Suppressor macrophage treated with lipopolysaccharide for 1 hour (primary cell): Measurements from ENCODE around the gene ZNF202.
"Not testable (repeated sequence)": the region's sequence is repeated elsewhere in the genome, so short reads cannot be mapped to it uniquely, and the experiment has no call there.

Source experiments
- DNase-seq, 3 donors: peaks; one replicate each; pipeline ENCODE4 v3.0.0-alpha.2; 2020 to 2022

ZNF202 gene

GRCh38 chr11:123738374-123738773 is 3.1 kb downstream of the ZNF202 start:
- no peak for DNase-seq

- DNase-seq, result no peak
Observed at GRCh38 chr11:123736769-123737168, 4.7 kb downstream of the ZNF202 start.

- no peak for DNase-seq
Observed at GRCh38 chr11:123729602-123730001, 11.9 kb downstream of the ZNF202 start.

- no peak for DNase-seq
Observed at GRCh38 chr11:123725995-123726655, 15.3 kb downstream of the ZNF202 start.

- peak; percentile 15 to 56 (median 29) for DNase-seq
Observed at GRCh38 chr11:123719452-123719851, 22.0 kb downstream of the ZNF202 start.

DNA sequence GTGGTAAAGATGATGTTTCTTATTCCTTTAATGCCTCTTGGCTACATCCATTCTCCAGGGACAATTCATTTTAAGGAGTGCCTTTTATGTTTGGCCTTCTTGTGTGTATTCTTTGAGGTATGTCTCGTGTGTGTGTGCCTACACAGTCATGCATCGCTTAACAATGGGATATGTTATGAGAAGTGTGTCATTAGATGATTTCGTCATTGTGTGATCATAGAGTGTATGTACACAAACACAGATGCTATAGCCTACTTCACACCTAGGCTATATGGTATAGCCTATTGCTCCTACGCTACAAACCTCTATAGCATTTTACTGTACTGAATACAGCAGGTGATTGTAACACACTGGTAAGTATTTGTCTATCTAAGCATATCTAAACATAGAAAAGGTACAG is 23.0 kb downstream of the ZNF202 start:
- no peak for DNase-seq

GRCh38 chr11:123718063-123718462 is 23.4 kb downstream of the ZNF202 start:
- no peak for DNase-seq

- not testable (repeated sequence) for DNase-seq
Observed at GRCh38 chr11:123712627-123713026, 28.8 kb downstream of the ZNF202 start.

- DNase-seq, result peak; percentile 61 to 71 (median 66)
Observed at GRCh38 chr11:123707606-123708205, 33.8 kb downstream of the ZNF202 start.

- DNase-seq, result no peak
Observed at GRCh38 chr11:123707206-123707605, 34.3 kb downstream of the ZNF202 start.

DNA sequence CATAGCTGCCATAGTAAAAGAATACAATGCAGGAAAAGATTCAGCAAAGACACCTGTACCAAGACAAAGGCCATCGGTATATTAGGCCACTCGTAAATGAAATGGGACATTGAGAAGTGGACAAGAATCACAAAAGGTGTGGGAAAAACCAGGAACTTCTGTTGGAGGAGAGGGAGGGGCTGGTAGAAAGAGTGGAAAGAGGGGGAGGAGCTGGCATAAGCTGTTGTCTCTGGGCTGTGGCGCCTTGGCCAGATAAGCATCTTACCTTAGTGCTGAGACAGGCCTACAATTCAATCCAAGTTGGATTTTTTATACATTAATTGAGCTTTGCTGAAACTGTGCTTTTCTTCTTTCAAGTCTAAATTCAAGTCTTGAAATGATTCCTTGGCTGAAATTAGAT is 37.1 kb downstream of the ZNF202 start:
- no peak for DNase-seq

DNA sequence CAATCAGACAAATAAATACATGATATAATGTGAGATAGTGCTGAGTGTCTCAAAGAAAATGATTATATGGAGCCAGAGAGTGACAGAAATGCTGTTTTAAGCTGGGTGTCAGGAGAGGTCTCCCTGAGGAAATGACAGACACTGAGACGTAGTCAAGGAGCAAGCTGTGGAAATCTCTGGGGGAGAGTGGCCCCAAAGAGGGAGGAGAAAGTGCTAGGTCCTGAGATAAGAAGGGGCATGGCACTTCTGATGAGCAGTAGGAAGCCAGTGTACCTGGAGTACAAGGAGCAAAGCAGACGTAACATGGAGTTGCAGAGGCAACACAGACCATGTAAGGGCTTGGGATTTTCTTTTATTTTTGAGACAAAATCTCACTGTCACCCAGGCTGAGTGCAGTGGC is 38.8 kb downstream of the ZNF202 start:
- DNase-seq, result no peak

GRCh38 chr11:123702139-123702538 is 39.3 kb downstream of the ZNF202 start:
- DNase-seq, result no peak

GRCh38 chr11:123700772-123701171 is 40.7 kb downstream of the ZNF202 start:
- DNase-seq, result peak in 1 of 3 donors; percentile 2

DNA sequence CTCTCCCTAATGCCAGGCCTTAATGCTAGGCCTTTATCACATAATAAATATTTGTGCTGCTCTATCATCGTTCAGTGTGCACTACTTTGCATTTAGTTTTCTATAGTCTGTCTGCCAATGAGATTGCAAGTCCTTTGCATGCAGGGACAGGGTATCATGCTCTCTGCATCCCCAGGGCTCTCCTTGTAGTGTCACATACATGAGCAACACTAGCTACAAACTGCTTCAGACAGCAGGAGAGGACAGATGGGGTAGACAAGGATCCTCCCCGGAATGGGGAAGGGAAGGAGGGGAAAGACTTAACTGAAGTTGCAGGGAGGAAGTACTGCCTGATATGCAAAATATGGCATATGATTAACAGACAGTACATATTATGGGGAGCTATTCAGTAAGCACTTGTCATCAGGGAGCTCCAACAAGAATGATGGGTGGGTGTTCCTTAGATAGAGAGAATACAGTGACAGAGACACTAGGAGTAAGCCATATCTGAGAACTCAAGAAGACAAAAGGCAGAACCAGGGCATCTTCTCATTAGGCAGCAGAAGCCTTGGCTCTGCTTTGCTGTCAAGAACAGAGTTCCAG is 42.8 kb downstream of the ZNF202 start:
- DNase-seq, result peak in 2 of 3 donors; percentile 26 to 33

DNA sequence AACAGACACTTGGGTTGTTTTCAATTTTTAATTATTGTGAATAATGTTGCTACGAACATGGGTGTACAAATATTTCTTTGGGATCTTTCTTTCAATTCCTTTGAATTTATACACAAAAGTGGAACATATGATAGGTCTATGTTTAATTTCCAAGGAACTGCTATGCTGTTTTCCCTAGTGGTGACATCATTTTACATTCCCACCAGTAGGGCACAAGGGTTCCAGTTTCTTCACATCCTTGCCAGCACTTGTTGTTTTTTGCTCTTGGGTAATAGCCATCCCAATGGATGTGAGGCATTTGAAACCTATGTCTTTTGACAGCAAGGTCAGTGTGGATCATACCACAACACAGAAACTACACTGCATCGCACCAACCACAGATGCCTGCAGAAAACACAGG is 45.3 kb downstream of the ZNF202 start:
- DNase-seq, result no peak

GRCh38 chr11:123695231-123695630 is 46.2 kb downstream of the ZNF202 start:
- no peak for DNase-seq

DNA sequence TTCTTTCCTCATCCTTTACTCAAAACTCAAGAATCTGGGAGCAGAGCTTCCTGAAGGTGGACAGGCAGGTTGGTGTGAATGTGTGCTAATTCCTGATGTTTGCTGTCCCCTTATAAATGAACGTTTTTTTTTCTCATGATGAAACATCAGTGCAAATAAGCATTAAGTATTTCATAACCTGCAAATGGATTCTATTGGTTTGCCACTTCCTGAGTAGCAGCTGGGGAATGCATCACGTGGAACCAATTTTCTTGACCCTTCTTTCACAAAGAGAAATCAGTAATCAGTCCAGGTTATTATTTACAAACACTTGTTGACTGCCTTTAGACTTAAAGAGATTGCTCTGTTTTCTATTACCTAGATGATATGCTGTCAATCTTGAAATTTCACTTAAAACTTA is 46.9 kb downstream of the ZNF202 start:
- no peak for DNase-seq

- DNase-seq, result no peak
Observed at GRCh38 chr11:123692961-123693360, 48.5 kb downstream of the ZNF202 start.

- DNase-seq, result peak in 2 of 3 donors; percentile 10 to 12
Observed at GRCh38 chr11:123690485-123690884, 51.0 kb downstream of the ZNF202 start.

GRCh38 chr11:123684601-123685000 is 56.9 kb downstream of the ZNF202 start:
- no peak for DNase-seq

DNA sequence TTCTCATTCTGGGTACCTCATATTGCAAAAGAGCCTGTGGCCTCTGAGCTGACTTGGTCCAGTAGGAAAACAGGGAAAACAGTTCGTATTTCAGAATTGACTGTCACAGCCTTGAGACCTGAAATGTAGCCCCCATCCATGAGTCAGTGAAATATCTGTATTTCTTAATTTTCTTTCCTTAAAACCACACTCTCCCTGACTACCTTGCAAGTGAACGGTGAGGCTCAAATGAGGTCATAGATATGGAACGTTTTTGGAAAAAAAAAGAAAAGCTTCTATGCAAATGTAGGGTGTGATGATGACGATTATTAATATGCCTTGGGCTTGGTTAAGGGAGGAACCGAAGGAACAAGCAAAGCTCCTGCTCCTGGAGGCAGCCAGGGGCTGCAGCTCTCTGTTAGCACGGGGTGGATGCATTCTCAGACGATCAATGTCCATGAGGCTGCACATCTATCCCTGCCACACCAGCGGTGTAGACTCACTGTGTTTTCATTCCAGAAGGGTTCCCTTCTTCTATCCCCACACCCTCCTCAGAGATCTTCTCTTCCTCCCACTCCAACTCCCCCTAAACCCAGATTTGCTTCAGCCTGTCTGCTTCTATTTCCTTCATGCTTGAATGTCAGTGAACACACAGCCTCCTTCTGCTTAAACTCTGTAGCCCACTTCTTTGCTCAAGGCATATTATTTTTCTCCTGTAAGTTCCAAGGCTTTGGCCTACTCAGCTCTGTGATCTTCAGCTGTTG is 57.9 kb downstream of the ZNF202 start:
- no peak for DNase-seq

GRCh38 chr11:123682696-123683410 is 58.6 kb downstream of the ZNF202 start:
- no peak for DNase-seq
